ENCODE data around the gene TRIP10. TPM values are rescaled to one million over a fixed set of nuclear protein-coding genes. Genes with fewer than 3 reads are reported as not detected.

The TRIP10 gene
- total RNA-seq, 1 donor from 2014 or later, result 68.9 TPM

DNA sequence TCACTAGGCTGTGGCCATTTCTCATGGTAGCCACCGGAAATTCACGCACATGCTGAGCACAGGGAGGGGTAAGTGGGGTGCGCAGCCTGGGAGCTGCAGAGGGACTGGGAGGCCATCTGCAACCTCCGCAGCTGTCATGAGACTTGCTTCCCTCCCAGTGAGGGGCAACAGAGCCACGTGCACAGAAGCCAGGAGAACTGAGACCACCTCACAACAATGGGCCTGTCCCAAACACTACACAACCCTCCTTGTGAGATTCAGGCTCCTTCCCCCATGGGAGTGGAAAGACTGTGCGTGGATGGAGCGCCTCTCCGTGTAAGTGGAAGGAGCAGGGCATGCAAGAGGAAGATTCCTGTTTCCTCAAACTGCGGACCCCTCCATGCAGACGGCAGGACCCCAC lies 27.9 kb upstream of the TRIP10 start:
- DNase-seq (ENCODE audit: low spot score), result no peak

DNA sequence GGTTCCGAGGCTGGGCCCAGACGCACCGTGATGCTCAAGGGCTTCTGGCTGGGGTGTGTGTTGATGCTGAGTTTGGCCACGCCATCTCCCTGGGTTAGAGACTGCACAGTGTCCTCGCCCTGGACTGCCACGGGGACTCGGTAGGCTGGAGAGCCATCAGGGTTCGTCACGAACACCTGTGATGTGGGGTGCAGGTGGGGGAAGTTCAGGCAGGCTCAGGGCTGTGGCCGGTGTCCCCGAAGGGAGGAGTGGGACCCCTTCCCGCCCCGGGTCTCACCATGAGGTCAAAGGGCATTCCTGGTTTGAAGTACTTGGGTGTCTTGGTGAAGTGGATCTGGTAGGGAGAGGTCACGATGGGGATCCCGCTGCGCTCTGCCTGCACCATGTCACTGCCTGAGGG lies 27.2 kb upstream of the TRIP10 start:
- DNase-seq (ENCODE audit: low spot score), result no peak

DNA sequence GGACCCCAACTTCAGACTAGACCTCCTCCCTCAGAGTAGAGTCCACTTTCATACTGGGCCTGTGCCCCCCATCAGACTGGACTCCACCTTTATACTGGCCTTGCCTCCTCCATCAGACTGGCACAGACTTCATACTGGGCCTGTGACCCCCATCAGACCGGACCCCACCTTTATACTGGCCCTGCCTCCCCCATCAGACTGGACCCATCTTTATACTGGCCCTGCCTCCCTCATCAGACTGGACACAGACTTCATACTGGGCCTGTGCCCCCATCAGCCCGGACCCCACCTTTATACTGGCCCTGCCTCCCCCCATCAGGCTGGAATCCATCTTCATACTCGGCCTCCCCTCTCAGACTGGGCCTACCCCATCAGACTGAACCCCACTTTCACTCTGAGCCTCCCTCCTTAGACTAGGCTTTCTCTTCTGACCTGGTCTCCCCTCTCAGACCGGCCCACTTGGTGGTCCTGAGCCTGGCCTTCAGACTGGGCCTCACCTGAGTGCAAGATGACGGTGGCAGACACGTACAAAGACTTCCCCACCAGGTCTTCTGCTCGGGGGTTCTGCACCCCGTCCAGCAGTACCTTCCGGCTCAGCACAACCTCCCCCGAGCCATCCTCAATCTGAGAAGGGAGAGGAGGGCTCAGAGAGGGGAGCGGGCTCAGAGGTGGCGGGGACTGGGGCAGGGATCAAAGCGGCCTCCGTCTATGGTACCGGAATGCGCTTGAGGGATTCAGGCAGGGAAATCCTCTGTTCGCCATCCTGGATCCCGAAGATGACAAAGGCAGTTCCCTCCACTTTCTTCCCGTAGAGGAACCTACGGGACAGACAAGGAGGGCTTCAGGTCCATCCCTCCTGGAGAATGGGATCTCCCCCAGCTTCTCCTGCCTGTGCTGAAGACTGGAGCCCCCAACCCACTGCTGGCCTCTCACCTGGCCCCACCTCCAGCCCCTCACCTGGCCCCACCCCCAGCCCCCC lies 26.5 kb upstream of the TRIP10 start:
- no peak for DNase-seq (ENCODE audit: low spot score)

DNA sequence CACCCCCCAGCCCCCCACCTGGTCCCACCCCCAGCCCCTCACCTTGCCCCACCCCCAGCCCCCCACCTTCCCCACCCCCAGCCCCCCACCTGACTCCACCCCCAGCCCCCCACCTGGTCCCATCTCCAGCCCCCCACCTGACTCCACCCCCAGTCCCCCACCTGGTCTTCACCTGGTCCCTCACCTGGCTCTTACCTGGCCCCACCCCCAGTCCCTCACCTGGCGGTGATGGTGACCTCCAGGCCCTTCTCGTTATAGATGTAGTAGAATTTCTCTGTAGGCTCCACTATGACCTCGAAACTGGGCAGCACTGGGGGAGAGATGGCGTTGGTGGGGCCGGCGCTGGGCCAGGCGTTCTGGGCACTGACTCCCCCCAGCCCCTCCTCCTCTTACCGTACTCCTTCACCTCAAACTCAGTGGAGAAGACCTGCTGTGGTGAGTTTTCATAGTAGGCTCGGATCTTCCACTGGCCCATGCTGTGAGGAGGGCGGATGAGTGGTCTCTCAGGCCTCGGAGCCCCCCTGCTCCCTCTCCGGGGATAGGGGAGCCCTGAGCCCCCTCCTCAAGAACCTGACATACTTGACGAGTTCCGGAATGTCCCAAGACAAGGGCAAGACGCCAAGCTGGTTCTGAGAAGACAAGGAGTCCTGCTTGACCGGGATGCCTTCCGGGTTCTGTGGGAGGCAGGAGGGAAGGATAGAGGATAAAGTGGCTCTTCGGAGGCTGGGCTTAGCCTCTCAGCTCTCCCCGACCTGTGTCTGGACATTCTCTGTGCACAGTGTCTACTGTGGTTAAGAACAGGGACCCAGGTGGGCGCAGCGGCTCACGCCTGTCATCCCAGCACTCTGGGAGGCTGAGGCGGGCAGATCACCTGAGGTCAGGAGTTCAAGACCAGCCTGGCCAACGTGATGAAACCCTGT lies 25.4 kb upstream of the TRIP10 start:
- DNase-seq (ENCODE audit: low spot score), result no peak

DNA sequence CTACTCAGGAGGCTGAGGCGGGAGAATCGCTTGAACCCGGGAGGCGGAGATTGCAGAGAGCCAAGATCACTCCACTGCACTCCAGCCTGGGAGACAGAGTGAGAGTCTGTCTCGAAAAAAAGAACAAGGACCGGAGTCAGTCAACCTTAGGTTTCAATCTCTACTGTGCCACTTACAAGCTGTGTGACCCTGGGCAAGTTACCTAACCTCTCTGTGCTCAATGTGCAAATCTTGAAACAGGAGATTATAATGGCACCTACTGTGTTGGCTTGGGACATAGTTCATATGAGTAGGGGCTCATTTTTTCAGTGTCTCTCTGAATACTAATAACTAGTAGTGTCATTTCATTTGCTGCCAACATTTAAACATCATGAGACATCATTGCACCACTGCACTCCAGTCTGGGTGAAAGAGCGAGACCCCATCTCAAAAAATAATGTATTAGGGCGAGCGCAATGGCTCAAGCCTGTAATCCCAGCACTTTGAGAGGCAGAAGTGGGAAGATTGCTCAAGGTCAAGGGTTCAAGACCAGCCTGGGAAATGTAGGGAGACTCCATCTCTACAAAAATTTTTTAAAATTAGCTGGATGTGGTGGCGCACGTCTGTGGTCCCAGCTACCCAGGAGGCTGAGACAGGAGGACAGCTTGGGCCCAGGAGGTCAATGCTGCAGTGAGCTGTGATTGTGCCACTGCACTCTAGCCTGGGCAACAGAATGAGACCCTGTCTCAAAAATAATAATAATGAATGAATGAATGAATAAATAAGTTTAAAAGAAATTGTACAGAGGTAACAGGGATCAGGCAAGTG lies 24.5 kb upstream of the TRIP10 start:
- DNase-seq (ENCODE audit: low spot score), result no peak

DNA sequence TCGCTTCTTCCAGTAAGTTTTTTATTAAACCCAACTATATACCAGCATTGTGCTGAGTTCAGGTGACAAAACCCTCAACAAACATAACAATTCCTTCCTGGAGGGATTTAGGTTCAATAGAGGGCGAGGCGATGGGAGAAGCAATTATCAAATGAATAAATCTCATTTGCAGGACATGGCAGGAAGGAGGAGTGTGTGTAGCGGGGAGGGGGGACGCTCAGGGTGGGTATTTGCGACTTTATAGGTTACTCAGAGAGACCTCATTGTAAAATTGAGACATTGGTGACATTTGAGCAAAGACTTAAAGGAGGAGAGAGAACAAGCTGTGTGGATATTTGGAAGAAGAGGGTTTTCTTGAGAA lies 22.9 kb upstream of the TRIP10 start:
- no peak for DNase-seq (ENCODE audit: low spot score)

DNA sequence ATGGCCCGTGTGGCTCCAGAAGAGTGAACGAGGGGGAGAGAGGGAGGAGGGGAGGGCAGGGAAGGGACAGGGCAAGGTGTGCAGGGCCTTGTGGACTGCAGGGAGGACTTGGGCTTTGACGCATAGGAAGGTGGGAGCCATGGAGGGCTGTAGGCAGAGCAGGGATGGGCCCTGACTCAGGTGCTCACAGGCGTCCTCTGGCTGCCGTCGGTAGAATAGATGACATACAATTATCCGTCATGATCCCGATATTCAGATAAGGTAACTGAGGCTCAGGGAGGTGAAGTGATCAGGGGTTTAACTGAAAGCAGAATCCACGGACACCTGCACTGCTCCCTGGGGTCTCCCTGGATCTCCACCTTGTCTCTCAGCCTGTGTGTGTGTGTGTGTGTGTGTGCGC lies 22.4 kb upstream of the TRIP10 start:
- DNase-seq (ENCODE audit: low spot score), result no peak

DNA sequence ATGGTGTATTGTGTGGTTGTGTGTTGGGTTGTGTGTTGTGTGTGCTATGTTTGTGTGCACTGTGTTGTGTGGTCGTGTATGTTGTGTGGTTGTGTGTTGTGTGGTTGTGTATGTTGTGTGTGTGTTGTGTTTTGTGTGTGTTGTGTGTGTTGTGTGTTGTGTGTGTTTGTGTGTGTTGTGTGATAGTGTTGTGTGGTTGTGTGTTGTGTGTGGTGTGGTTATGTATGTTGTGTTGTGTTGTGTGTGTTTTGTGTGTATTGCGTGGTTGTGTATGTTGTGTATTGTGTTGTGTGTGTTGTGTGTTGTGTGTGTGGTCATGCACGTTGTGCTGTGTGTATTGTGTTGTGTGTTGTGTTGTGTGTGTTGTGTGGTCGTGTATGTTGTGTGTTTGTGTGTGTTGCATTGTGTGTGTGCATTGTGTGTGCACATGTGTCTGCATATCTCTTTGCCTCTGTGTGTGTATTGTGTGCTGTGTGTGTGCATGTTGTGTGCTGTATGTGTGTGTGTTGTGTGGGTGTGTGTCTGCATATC lies 22.0 kb upstream of the TRIP10 start:
- no peak for DNase-seq (ENCODE audit: low spot score)

DNA sequence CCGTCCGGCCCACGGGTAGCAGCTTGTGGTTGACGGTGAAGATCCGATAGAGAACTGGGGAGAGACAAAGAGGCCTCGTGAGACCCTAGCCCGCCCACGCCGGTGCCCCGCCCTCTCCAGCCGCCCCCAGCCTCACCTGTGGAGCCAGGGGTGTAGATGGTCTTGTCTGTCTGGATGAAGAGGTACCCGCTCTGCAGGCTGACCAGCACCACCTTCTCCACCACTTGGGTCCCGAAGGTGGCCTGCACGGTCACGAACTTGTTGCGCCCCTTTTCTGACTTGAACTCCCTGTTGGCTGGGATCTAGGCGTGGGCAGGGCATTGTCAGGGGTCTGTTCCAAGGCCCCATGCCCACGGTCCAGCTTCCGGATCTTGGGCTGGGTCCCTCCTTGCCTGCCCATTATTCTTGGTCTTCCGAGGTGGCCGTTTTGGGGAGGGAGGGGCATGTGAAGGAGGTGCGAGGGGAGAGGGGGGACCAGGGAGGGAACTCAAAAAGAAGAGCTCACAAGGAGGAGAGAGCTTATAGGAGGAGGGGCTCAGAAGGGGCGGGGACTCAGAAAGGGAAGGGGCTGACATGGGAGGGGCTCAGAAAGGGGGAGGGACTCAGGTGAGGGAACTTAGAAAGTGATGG lies 21.3 kb upstream of the TRIP10 start:
- DNase-seq (ENCODE audit: low spot score), result no peak

DNA sequence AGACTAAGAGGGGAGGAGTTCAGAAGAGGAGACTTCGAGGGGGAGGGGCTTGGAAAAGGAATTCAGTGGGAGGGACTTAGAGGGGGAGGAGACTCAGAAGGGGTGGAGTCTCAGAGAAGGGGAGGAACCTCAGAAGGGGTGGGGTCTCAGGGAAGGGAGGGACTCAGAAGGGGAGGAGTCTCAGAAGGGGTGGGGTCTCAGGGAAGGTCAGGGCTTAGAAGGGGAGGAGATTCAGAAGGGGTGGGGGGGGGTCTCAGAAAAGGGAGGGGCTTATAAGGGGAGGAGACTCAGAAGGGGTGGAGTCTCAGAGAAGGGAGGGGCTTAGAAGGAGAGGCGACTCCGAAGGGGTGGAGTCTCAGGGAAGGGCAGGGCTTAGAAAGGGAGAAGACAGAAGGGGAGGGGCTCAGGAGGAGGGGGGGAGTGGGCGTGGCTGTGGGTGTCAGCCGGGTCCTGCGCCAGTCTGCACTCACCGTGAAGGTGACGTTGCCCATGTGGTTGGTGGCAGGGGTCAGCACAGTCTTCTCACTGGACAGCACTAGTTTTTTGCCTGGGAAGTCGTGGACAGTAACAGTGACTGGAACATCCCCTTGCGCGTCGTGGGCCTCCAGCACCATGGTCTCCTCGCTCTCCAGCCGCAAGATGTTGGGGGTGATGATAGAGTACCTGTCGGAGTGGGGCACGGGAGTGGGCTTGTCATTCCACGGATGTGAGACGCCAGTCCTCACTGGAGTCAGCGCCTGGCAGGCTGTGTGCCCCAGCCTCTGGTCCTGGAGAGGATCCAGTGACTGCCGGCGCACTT lies 20.5 kb upstream of the TRIP10 start:
- no peak for DNase-seq (ENCODE audit: low spot score)

DNA sequence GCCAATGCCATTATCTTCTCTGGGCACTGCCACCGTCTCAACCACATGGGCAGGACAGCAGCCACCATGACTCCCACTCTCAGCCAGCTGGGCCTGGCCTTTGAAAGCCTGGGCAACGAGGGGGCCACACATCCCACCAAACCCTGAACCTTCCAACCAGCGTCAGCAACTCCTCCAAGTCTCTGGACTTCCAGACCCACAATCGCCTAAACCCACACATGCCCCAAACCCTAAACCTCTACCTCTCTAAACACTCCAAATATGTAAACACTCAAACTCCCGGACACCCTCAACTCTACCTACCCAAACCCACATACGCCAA lies 20.0 kb upstream of the TRIP10 start:
- DNase-seq (ENCODE audit: low spot score), result no peak

DNA sequence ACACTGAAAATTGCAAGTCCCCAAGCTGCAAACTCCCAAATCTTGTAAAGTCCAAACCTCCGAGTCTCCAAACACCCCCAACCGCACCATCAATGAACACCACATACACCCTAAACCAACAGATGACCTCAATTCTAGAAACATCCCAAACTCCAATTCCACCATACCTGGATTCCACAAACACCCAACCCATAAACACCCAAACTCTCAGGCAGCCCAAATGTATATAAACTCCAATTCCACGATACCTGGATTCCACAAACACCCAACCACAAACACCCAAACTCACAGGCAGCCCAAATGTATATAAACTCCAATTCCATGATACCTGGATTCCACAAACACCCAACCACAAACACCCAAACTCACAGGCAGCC lies 19.5 kb upstream of the TRIP10 start:
- DNase-seq (ENCODE audit: low spot score), result no peak

DNA sequence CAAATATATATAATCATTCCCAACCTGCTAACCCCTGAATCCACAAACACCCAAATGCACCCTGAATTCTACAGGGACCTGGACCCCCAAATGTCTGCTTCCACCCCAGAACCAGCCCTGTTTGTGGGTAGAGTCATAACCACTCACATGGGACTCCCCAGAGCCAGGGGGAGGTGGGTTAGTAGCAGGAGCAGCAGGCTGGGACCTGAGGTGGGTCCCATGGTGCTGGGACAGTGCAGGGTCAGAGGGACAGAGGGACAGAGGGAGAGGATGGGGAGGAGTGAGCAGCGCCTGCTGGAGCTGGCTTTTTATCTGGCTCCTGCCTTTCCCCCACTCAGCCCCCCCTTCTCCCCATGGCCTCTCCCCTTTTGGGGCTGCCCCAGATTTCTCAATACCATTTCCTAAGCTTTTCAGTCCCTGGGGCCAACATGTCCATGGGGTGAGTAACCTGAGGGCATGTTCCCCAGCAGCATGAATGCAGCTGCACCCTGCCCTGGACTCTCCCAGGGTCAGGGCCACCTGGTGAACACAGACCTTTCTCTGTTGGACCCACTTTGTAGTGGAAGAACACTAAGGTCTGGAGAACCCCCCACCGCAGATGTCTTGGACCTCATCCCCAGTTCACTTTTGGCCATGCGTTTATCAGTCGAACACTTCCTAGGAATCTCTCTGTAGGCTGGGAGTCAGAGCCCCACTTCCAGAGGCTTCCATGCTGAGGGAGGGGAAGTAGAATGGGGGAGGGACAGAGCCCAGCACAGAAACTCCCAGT lies 18.9 kb upstream of the TRIP10 start, which contains the start of gene C3:
C3 (minus strand) TSS at position 282 of the 769 bp plus-strand sequence; CDS start at position 221, 61 bp downstream.
- DNase-seq (ENCODE audit: low spot score), result no peak

DNA sequence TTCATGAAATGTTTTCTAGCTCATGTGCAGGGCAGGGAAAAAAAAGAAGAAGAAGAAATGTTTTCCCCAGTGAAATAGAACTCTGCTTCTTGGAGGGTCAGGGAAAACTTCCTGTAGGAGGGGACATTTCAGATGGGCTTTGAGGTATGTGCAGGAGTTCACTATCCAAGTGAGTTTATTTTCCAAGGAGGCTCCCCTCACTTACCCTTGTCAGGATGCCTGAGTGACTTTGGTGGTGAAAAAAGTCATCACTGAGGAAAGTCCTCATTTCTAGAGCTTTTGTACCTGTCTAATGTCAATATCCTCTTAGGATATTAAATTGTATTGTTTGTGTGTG lies 18.4 kb upstream of the TRIP10 start:
- no peak for DNase-seq (ENCODE audit: low spot score)

DNA sequence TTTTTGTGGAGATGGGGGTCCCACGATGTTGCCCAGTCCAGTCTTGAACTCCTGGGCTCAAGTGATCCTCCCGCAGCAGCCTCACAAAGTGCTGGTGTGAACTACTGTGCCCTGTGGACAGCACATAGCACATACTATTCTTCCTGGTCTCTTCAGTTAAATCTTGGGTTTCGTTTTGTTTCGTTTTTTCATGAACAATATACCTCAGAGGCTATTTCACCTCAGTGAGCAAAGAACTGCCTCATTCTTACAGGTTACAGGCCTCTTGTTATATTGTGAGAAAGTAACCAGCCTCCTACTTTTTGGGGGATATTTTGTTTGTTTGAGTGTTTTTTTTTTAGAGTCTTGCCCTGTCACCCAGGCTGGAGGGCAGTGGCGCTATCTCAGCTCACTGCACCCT lies 17.7 kb upstream of the TRIP10 start:
- DNase-seq (ENCODE audit: low spot score), result no peak

DNA sequence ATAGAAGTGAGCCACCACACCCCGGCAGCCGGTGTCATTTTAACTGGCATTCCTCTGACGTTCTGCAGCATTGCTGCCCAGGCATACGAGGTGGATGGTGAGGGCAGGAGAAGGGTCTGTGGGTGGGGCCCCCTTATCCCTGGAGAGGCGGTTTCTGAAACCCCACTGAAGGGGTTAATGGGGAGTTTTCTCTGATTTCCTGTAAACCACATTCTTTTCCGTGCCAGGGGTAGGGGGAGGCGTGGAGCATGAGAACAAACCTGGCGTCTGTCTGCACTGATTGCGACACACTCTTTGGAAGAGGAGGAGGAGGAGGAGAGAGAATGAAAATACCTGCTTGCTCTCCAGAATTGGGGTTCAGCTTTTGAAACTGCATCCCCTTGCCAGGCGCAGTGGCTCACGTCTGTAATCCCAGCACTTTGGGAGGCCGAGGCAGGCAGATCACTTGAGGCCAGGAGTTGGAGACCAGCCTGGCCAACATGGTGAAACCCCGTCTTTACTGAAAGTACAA lies 16.3 kb upstream of the TRIP10 start:
- peak; percentile 50 for DNase-seq (ENCODE audit: low spot score)

DNA sequence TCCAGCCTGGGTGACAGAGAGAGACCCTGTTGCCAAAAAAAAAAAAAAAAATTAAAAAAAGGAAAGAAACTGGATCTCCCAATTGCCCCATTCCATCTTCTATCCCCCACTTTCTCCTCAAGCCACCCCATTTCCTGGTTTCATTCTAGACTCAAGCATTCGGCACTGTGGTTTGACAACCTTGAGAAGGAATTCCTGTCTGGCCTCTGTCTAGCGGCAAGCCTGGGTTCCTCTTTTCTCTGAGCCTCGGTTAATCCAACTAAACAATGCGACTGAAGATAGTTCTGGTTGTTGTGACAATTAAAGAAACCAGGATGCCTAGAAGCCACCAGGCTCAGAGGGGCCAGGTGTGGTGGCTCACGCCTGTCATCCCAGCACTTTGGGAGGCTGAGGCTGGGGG lies 15.7 kb upstream of the TRIP10 start:
- DNase-seq (ENCODE audit: low spot score), result no peak

DNA sequence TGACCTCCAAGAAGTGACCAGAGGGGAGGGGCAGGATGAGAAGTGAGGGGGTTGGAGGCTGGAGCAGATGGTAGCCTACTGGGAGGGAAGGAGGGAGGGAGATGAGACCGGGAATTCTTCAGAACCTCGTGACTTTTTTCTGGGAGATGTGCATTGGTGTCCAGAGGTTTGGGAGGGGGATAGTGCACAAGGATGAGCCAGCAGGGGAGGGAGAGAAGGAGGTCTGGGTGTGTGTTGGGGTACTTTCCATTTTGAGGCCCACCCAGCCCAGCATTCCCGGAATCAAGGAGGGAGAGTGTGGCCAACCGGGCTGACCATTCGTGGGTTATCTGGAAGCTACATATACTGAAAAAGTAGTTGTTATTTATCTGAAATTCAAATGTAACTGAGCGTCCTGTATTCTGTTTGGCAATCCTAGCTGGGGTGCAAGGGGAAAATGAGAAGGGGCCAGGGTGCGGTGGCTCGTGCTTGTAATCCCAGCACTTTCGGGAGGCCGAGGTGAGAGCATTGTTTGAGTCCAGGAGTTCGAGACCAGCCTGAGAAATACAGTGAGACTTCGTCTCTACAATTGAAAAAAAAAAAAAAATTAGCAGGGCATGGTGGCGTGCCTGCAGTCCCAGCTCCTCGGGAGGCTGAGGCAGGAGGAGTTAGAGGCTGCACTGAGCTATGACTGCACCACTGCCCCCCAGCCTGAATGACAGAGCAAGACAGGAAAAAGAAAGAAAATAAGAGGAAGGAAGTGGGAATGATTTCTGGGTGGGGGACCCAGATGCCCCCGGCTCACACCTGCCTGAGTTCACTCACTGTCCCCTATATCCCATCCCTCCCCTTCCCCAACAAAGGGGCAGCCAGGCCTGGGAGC lies 14.6 kb upstream of the TRIP10 start:
- no peak for DNase-seq (ENCODE audit: low spot score)

Data from mucosa of gallbladder (tissue), 1 donor.